Endothelial cell of umbilical vein (primary cell): ENCODE data around the gene SFXN2.

ENCODE experiments used
- POLR2A ChIP-seq: IDR thresholded peaks from 2 replicates; pipeline ENCODE4 v1.6.1; 2012; ENCODE audit warnings: low read depth, mild to moderate bottlenecking, control low read depth, low read length
- POLR2AphosphoS5 ChIP-seq: IDR thresholded peaks from 2 replicates; pipeline ENCODE4 v1.6.1; 2012; ENCODE audit warnings: low read depth, mild to moderate bottlenecking, control low read depth, low read length, moderate library complexity; ENCODE audit not compliant: insufficient read depth

- TF ChIP-seq POLR2A, result no peak
- TF ChIP-seq POLR2AphosphoS5, result no peak
These were observed 53.2 kb downstream of the SFXN2 start for GRCh38 chr10:102767428-102768160.
